Measurements from ENCODE around the gene CXXC4. TPM values are rescaled to one million over a fixed set of nuclear protein-coding genes. Genes with fewer than 3 reads are reported as not detected.

CXXC4 gene
- total and polyA plus RNA-seq, 2 of the 13 experiments (the other 11 are each of a cell fraction or from before 2014, with no cell fraction given): not detected

DNA sequence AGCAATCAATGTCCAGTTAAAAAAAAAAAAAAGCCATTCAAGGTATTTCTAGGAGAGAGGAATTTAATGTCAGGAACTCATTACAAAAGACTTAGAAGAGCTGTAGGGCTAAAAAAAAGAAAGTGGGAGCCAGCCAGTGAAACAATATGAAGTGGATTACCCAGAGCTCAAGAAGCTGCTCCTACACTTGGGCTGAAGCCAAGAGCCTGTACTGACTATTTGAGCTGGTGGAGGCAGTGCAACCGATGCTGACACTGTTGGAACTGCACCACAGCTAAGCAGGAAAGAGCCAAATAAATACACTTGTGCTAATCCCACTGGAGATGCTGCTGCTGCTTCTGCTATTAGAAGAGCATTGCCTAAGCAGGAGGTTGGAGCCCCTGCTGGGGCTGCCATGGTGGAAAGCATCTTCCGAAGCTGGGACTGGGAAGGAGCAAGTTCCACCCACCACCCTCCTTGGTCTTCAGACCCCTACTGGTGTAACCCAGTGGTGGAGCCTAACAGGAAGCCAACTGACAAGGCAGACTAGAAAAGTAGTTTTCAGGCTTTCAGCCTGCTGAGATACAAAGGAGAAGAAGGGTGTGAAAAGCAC lies 65.4 kb downstream of the CXXC4 start (continued):
- TF ChIP-seq, protein P1, sequence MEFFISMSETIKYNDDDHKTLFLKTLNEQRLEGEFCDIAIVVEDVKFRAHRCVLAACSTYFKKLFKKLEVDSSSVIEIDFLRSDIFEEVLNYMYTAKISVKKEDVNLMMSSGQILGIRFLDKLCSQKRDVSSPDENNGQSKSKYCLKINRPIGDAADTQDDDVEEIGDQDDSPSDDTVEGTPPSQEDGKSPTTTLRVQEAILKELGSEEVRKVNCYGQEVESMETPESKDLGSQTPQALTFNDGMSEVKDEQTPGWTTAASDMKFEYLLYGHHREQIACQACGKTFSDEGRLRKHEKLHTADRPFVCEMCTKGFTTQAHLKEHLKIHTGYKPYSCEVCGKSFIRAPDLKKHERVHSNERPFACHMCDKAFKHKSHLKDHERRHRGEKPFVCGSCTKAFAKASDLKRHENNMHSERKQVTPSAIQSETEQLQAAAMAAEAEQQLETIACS (CRISPR knock-in tag; IDR thresholded peaks at IDR 0.05): no peak
- TF ChIP-seq, protein P2, sequence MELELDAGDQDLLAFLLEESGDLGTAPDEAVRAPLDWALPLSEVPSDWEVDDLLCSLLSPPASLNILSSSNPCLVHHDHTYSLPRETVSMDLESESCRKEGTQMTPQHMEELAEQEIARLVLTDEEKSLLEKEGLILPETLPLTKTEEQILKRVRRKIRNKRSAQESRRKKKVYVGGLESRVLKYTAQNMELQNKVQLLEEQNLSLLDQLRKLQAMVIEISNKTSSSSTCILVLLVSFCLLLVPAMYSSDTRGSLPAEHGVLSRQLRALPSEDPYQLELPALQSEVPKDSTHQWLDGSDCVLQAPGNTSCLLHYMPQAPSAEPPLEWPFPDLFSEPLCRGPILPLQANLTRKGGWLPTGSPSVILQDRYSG (CRISPR knock-in tag; IDR thresholded peaks at IDR 0.05): no peak
- TF ChIP-seq ZNF251 (CRISPR knock-in tag; IDR thresholded peaks at IDR 0.05) (no peak), ZNF556 (CRISPR knock-in tag; IDR thresholded peaks at IDR 0.05; ENCODE audit: borderline replicate concordance) (no peak), IKZF4 (CRISPR knock-in tag; IDR thresholded peaks at IDR 0.05; ENCODE audit: borderline replicate concordance, low read depth, not compliant biosample characterization) (no peak)
- TF ChIP-seq, protein P3, sequence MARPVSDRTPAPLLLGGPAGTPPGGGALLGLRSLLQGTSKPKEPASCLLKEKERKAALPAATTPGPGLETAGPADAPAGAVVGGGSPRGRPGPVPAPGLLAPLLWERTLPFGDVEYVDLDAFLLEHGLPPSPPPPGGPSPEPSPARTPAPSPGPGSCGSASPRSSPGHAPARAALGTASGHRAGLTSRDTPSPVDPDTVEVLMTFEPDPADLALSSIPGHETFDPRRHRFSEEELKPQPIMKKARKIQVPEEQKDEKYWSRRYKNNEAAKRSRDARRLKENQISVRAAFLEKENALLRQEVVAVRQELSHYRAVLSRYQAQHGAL (CRISPR knock-in tag; IDR thresholded peaks at IDR 0.05; ENCODE audit: not compliant biosample characterization): no peak

DNA sequence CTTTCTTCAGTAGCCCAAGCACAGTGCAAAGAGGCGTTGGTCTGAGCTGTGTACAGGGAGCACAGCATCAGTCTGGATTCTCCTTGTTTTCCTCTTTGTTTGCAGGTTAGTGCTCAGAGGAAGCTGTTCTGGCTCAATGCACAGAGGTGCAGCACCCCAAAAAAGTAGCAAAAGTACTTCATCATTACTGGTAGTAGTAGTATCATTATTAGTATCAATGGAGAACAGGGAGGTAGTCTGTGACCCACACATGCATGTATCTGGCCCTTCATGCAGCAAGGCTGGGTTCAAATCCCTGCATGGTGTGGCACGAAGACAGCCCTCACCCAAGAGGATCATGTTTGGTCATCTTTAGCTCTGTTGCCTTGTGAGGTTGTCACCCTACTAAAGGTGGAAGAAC lies 68.7 kb downstream of the CXXC4 start:
- H3K4me2 ChIP-seq (ENCODE audit: low read depth, low read length): no peak overlapping the region
- ChIA-PET CTCF (ENCODE audit: low intra/inter-chr PET ratio, low total read pairs) (no interaction called here), POLR2A (no interaction called here)
- no peaks in the 10 kb centered on the region for H3K27me3 ChIP-seq (ENCODE audit: control insufficient read depth in 1 of 2, insufficient read depth in 2 of 2, low read length in 2 of 2)
- WGBS (ENCODE audit: low lambda C conversion rate): 2% methylated on average over 2 of the region's 2 CpGs
- H3K36me3 ChIP-seq (replicated peaks in 1 of 2; ENCODE audit: control insufficient read depth in 1 of 2, insufficient read depth in 2 of 2, low read length in 2 of 2): no peaks in the 10 kb centered on the region
- DNase-seq (ENCODE audit: low spot score) (no peak), FAIRE-seq (no peak), ATAC-seq (no peak)
- intact Hi-C loops (cut with micrococcal nuclease; ENCODE audit: unreplicated experiment): no loop called here
- in situ Hi-C loops (cut with HindIII; ENCODE audit: extremely low pct_ligation_motif_present, low pct_unique_long_range_greater_than_20kb): no loop called here
- H3K4me3 ChIP-seq (replicated peaks in 1 of 3; ENCODE audit: insufficient read depth in 1 of 3, low read depth in 2 of 3, low read length in 3 of 3): no peak overlapping the region
- H3K4me1 ChIP-seq (ENCODE audit: insufficient read depth, low read length): no peaks in the 10 kb centered on the region
- H4K20me1 ChIP-seq (ENCODE audit: insufficient read depth, low read length): no peaks in the 10 kb centered on the region
- TF ChIP-seq SOX6 (IDR thresholded peaks at IDR 0.05) (no peak), SOX6 (CRISPR knock-in tag; IDR thresholded peaks at IDR 0.05) (no peak), MIER2 (CRISPR knock-in tag; IDR thresholded peaks at IDR 0.05) (no peak), TBX3 (IDR thresholded peaks at IDR 0.05; ENCODE audit: borderline replicate concordance) (no peak), ZNF572 (CRISPR knock-in tag; IDR thresholded peaks at IDR 0.05) (no peak), ZNF652 (CRISPR knock-in tag; IDR thresholded peaks at IDR 0.05; ENCODE audit: borderline replicate concordance, low read depth) (no peak), SP140L (CRISPR knock-in tag; IDR thresholded peaks at IDR 0.05; ENCODE audit: borderline replicate concordance) (no peak)
- TF ChIP-seq, protein P4, sequence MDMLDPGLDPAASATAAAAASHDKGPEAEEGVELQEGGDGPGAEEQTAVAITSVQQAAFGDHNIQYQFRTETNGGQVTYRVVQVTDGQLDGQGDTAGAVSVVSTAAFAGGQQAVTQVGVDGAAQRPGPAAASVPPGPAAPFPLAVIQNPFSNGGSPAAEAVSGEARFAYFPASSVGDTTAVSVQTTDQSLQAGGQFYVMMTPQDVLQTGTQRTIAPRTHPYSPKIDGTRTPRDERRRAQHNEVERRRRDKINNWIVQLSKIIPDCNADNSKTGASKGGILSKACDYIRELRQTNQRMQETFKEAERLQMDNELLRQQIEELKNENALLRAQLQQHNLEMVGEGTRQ (IDR thresholded peaks at IDR 0.05; ENCODE audit: low read depth, low read length): no peak
- TF ChIP-seq, protein P4 (CRISPR knock-in tag; IDR thresholded peaks at IDR 0.05; ENCODE audit: borderline replicate concordance): no peak
- no peaks in the 10 kb centered on the region for H3K9me3 ChIP-seq (ENCODE audit: low read length)
- H3K27ac ChIP-seq (ENCODE audit: extremely low read length, insufficient read depth, low read length): no peak overlapping the region
- H3K9ac ChIP-seq (ENCODE audit: insufficient read depth, low read depth, low read length): no peak overlapping the region
- no peaks in the 10 kb centered on the region for H3K79me2 ChIP-seq (ENCODE audit: insufficient read depth, low read length)
- no peak overlapping the region for H2AFZ ChIP-seq (ENCODE audit: low read length)
- no TSS peak for BruUV-seq (replicated peaks)

All from HepG2 (cell line).